Stomach (tissue), 4 donors: ENCODE data around the gene MAGI1.

ENCODE experiments used
- CTCF ChIP-seq, 7 experiments: fragments of 450-650 bp in 4 of 7; fragments of 200-600 bp in 3 of 7; sonication (generic) in 3 of 7; IDR thresholded peaks; one replicate each; pipeline ENCODE4 v1.5.1; 2016 to 2019; ENCODE audit warnings: antibody characterized with exemption in 7 of 7, control low read depth in 2 of 7, mild to moderate bottlenecking in 1 of 7
- EP300 ChIP-seq: sonication (generic); formaldehyde crosslinking; IDR thresholded peaks from one replicate; pipeline ENCODE4 v1.6.1; 2017; ENCODE audit warnings: antibody characterized with exemption
- POLR2A ChIP-seq, 4 donors: fragments of 450-650 bp; IDR thresholded peaks; one replicate each; pipeline ENCODE4 v1.6.1; 2016; ENCODE audit warnings: antibody characterized with exemption in 4 of 4, control low read depth in 2 of 4, mild to moderate bottlenecking in 1 of 4, moderate library complexity in 1 of 4
- POLR2AphosphoS5 ChIP-seq, 3 donors: sonication (generic); formaldehyde crosslinking; IDR thresholded peaks; one replicate each; pipeline ENCODE4 v1.6.1; 2016; ENCODE audit warnings: antibody characterized with exemption in 3 of 3

- TF ChIP-seq CTCF (IDR thresholded peaks at IDR 0.05) (no peak), POLR2A (IDR thresholded peaks at IDR 0.05) (no peak), POLR2AphosphoS5 (IDR thresholded peaks at IDR 0.05) (no peak), EP300 (no peak)
Observed at GRCh38 chr3:65432388-65433003, 606.2 kb downstream of the MAGI1 start.
